WI38 (cell line): ENCODE measurements around the gene THUMPD2.

Experiments used
- H3K4me3 ChIP-seq: 2 replicates; pipeline ENCODE4 v1.5.1; 2011; ENCODE audit warnings: low read depth, mild to moderate bottlenecking, control low read depth, low read length
- TF ChIP-seq, protein P1 (sequence below): IDR thresholded peaks from 2 replicates; pipeline ENCODE4 v1.5.1; 2012; ENCODE audit warnings: low read depth, mild to moderate bottlenecking, control low read depth, low read length

The THUMPD2 gene

DNA sequence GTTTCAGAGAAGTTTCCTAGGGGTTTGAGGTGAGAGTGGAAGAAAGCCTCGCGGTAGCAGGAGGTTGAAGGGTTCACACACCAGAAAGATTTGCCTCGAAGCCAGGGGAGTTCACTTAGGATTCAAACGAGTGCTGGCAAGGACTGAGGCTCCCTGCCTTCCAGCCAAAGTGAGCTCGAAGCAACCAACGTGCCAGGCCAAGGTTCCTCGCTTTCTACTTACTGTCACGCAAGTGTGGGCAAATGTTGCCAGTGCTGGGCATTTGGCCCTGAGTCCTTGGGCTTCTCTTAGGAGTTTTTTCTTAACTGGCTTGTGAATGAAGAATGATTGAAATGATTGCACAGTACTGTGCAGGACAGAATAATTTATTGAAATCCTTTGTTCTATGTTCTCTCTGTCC lies 59.7 kb downstream of the THUMPD2 start:
- no peak overlapping the region for H3K4me3 ChIP-seq
- TF ChIP-seq, protein P1, sequence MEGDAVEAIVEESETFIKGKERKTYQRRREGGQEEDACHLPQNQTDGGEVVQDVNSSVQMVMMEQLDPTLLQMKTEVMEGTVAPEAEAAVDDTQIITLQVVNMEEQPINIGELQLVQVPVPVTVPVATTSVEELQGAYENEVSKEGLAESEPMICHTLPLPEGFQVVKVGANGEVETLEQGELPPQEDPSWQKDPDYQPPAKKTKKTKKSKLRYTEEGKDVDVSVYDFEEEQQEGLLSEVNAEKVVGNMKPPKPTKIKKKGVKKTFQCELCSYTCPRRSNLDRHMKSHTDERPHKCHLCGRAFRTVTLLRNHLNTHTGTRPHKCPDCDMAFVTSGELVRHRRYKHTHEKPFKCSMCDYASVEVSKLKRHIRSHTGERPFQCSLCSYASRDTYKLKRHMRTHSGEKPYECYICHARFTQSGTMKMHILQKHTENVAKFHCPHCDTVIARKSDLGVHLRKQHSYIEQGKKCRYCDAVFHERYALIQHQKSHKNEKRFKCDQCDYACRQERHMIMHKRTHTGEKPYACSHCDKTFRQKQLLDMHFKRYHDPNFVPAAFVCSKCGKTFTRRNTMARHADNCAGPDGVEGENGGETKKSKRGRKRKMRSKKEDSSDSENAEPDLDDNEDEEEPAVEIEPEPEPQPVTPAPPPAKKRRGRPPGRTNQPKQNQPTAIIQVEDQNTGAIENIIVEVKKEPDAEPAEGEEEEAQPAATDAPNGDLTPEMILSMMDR: no peak

- no peak overlapping the region for H3K4me3 ChIP-seq
- TF ChIP-seq, protein P1: no peak
Observed at GRCh38 chr2:39718483-39718882, 60.6 kb downstream of the THUMPD2 start.

DNA sequence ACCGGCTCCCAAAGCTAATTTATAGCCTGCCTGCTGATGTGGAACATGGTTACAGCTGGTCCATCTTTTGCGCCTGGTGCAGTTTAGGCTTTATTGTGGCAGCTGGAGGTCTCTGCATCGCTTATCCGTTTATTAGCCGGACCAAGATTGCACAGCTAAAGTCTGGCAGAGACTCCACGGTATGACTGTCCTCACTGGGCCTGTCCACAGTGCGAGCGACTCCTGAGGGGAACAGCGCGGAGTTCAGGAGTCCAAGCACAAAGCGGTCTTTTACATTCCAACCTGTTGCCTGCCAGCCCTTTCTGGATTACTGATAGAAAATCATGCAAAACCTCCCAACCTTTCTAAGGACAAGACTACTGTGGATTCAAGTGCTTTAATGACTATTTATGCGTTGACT lies 62.0 kb downstream of the THUMPD2 start:
- no peak overlapping the region for H3K4me3 ChIP-seq
- TF ChIP-seq, protein P1: no peak

- TF ChIP-seq, protein P1: no peak
- no peak overlapping the region for H3K4me3 ChIP-seq
Observed at GRCh38 chr2:39715822-39716221, 63.2 kb downstream of the THUMPD2 start.

DNA sequence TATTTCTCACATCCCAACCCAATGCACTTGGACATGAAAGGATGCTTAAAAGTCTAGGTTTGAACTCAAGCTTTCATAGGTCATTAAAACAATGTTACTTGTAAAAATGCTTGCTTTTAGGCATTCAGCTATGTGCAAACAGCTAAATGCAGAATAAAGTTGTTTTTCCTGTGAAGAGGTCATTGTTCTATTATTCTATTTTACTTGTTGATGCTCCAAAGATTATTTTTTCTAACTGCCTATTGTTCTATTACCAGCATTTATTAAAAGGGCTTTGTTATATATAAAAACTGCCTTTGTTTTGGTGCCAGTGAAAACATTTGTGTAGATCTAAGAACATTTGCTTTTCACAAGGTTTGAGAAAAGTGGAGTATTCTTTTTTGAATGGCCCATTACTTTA lies 64.0 kb downstream of the THUMPD2 start:
- no peak overlapping the region for H3K4me3 ChIP-seq

GRCh38 chr2:39712953-39713352 lies 66.1 kb downstream of the THUMPD2 start:
- TF ChIP-seq, protein P1: no peak
- H3K4me3 ChIP-seq: no peak overlapping the region

More for the DNA sequence above, 64.0 kb downstream of the THUMPD2 start:
- TF ChIP-seq, protein P1: no peak

DNA sequence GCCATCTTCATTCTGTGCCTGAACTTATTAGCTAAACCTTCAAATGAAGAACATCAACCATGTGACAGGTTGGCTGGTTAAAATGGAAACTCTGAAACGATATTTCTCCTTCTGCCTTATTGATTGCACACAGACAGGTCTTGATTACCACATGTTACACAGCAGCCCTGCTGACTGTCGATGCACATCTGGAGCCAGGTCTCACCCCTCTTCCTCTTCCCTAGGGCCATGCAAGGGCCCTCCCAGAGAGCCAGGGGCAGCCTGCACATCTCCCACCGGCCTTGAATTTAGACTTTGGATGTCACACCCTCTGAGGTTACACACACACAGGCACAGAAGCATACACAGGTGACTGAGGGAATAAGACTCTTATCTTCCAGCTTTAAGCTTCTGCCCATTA lies 68.3 kb downstream of the THUMPD2 start:
- H3K4me3 ChIP-seq: no peak overlapping the region
- TF ChIP-seq, protein P1: no peak
